Nephron progenitor cell (in vitro differentiated cells): ENCODE measurements around the gene IGFBP2.

Experiments used
- DNase-seq: peaks from one replicate; pipeline ENCODE4 v3.0.0; 2021
- H3K27ac Mint-ChIP-seq: 2 replicates; pipeline ENCODE4 v1.8.0; 2021; ENCODE audit warnings: mild to moderate bottlenecking, moderate library complexity, mixed read lengths
- H3K27me3 Mint-ChIP-seq: 2 replicates; pipeline ENCODE4 v1.8.0; 2021; ENCODE audit warnings: mild to moderate bottlenecking, low read depth, mixed read lengths; ENCODE audit not compliant: poor library complexity
- H3K36me3 Mint-ChIP-seq: 2 replicates; pipeline ENCODE4 v1.8.0; 2021; ENCODE audit warnings: low read depth, mixed read lengths
- H3K4me1 Mint-ChIP-seq: 2 replicates; pipeline ENCODE4 v1.8.0; 2021; ENCODE audit warnings: mixed read lengths
- H3K4me3 Mint-ChIP-seq: 2 replicates; pipeline ENCODE4 v1.8.0; 2021; ENCODE audit warnings: mild to moderate bottlenecking, moderate library complexity, mixed read lengths
- H3K9me3 Mint-ChIP-seq: 2 replicates; pipeline ENCODE4 v1.8.0; 2021; ENCODE audit warnings: mild to moderate bottlenecking, moderate library complexity, mixed read lengths
- CTCF ChIP-seq: fragments of 200-600 bp; sonication (generic); IDR thresholded peaks from 2 replicates; pipeline ENCODE4 v1.5.0; 2021; ENCODE audit warnings: antibody characterized with exemption

IGFBP2 gene

GRCh38 chr2:216680951-216681629 lies 47.9 kb downstream of the IGFBP2 start:
- DNase-seq = no peak
- H3K27me3 Mint-ChIP-seq = peaks cover 6% of the 10 kb centered on the region
- H3K36me3 Mint-ChIP-seq = peaks cover 81% of the 10 kb centered on the region
- no peak for TF ChIP-seq CTCF
- peak overlapping the region; percentile 7 for H3K27ac Mint-ChIP-seq
- H3K4me1 Mint-ChIP-seq = peaks cover 52% of the 10 kb centered on the region
- no peaks in the 10 kb centered on the region for H3K9me3 Mint-ChIP-seq
- no peak overlapping the region for H3K4me3 Mint-ChIP-seq

DNA sequence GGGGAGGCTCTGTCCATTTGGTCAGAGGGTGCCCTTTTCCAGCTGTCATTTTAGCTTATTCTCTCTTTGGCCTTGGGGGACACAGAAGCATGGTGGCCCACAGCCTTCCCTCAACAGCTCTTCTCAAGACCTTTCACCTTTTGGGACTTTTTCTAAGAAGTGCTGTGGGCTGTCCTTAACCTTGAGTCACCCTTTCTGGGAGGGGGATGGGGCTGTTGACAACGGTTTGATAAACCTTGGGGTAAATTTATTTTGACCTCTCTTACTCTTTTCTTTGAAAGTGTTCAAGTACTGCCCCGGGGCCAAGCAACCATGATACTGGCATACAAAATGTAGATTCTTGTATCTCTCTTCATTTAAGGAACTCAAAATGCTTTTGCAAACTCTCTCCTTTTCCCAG lies 48.5 kb downstream of the IGFBP2 start:
- Mint-ChIP-seq H3K9me3 (no peaks in the 10 kb centered on the region), H3K27me3 (peaks cover 6% of the 10 kb centered on the region), H3K36me3 (peaks cover 77% of the 10 kb centered on the region), H3K4me1 (peaks cover 53% of the 10 kb centered on the region), H3K4me3 (no peak overlapping the region), H3K27ac (no peak overlapping the region)
- TF ChIP-seq CTCF = no peak
- DNase-seq = no peak

- H3K4me1 Mint-ChIP-seq = peaks cover 69% of the 10 kb centered on the region
- no peak for TF ChIP-seq CTCF
- DNase-seq = no peak
These were observed 50.6 kb downstream of the IGFBP2 start for GRCh38 chr2:216683846-216684245.

DNA sequence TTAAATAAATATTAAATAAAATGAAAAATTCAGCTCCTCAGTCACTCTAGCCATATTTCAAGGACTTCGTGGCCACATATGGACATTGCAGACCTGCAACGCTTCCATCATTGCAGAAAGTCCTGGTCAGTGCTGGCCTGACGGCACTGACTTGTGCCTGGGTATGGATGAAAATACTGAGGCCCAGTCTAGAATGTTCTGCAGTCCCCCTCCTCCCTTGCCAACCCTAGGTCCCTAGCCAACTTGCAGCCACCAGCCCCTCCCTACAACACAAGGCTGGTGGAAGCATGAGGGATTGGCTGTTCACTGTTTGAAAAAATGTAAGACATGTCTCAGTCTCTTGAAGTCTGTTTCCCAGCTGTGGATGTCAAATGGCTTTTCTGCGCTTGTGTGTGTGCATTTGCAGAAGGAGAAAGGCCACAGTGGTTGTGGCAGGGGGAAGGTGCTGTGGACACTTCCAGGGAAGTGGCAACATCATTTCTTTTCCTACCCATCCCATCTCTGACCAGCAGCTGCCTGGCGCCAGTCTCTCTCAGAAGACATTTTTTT lies 52.2 kb downstream of the IGFBP2 start:
- TF ChIP-seq CTCF = no peak
- DNase-seq = no peak
- H3K4me1 Mint-ChIP-seq = peaks cover 70% of the 10 kb centered on the region
- peaks cover 72% of the 10 kb centered on the region for H3K36me3 Mint-ChIP-seq
- H3K4me3 Mint-ChIP-seq = no peak overlapping the region
- no peaks in the 10 kb centered on the region for H3K9me3 Mint-ChIP-seq
- H3K27me3 Mint-ChIP-seq = peaks cover 6% of the 10 kb centered on the region
- no peak overlapping the region for H3K27ac Mint-ChIP-seq

More at GRCh38 chr2:216683846-216684245, 50.6 kb downstream of the IGFBP2 start:
- peaks cover 77% of the 10 kb centered on the region for H3K36me3 Mint-ChIP-seq
- H3K27ac Mint-ChIP-seq = no peak overlapping the region
- H3K4me3 Mint-ChIP-seq = no peak overlapping the region
- peaks cover 6% of the 10 kb centered on the region for H3K27me3 Mint-ChIP-seq
- no peaks in the 10 kb centered on the region for H3K9me3 Mint-ChIP-seq

GRCh38 chr2:216687111-216687510 lies 53.9 kb downstream of the IGFBP2 start:
- peaks cover 72% of the 10 kb centered on the region for H3K4me1 Mint-ChIP-seq

More at GRCh38 chr2:216687111-216687510, 53.9 kb downstream of the IGFBP2 start:
- Mint-ChIP-seq H3K4me3 (no peak overlapping the region), H3K27me3 (peaks cover 6% of the 10 kb centered on the region), H3K9me3 (no peaks in the 10 kb centered on the region), H3K27ac (no peak overlapping the region), H3K36me3 (peaks cover 61% of the 10 kb centered on the region)
- no peak for TF ChIP-seq CTCF
- no peak for DNase-seq
